HepG2 (cell line): ENCODE data around the gene GPC6.

Experiments
- KDM4B ChIP-seq: sonication (generic); formaldehyde crosslinking; IDR thresholded peaks from 2 replicates; pipeline ENCODE4 v1.4.0; 2020; ENCODE audit warnings: missing genetic modification reagents
- NFYB ChIP-seq: sonication (generic); formaldehyde crosslinking; IDR thresholded peaks from 2 replicates; pipeline ENCODE4 v1.4.0; 2020; ENCODE audit warnings: missing genetic modification reagents
- PAWR ChIP-seq: sonication (generic); formaldehyde crosslinking; IDR thresholded peaks from 2 replicates; pipeline ENCODE4 v1.4.0; 2020; ENCODE audit warnings: missing genetic modification reagents, mild to moderate bottlenecking, borderline replicate concordance
- POLR2A ChIP-seq, 2 experiments: IDR thresholded peaks; 2 replicates each; pipeline ENCODE4 v1.6.1; 2011; ENCODE audit warnings: low read depth in 2 of 2, low read length in 2 of 2, mild to moderate bottlenecking in 1 of 2, moderate library complexity in 1 of 2; ENCODE audit not compliant: insufficient read depth in 1 of 2
- REPIN1 ChIP-seq: sonication (generic); formaldehyde crosslinking; IDR thresholded peaks from 2 replicates; pipeline ENCODE4 v1.8.0; 2022; ENCODE audit warnings: missing genetic modification reagents, low read depth, mild to moderate bottlenecking, borderline replicate concordance
- TF ChIP-seq, protein P1 (sequence below): sonication (generic); formaldehyde crosslinking; IDR thresholded peaks from 2 replicates; pipeline ENCODE4 v1.4.0; 2020; ENCODE audit warnings: missing genetic modification reagents

DNA sequence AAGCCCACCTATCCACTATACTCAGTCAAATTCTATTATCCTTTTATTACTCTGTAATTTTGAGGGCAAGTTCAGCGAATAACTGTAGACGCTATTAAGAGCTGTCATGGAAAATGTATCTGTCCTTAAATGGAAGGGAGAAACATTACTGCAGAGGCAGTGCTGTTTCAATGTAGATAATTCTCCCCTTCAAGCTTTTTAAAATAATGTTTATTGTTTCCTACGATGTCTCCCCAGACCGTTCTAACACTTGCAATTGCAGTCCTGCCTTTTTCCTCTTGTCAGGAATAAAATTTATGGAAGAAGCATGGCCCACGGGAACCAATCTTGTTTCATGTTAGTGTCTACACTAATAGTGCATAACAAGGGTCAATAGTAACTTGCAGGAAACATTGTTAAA lies 159.5 kb downstream of the GPC6 start:
- TF ChIP-seq KDM4B (CRISPR knock-in tag) (no peak), PAWR (no peak), POLR2A (IDR thresholded peaks at IDR 0.05; ENCODE audit: insufficient read depth in 1 of 2, low read depth in 2 of 2, low read length in 2 of 2) (no peak), REPIN1 (no peak), NFYB (CRISPR knock-in tag) (no peak)
- TF ChIP-seq, protein P1, sequence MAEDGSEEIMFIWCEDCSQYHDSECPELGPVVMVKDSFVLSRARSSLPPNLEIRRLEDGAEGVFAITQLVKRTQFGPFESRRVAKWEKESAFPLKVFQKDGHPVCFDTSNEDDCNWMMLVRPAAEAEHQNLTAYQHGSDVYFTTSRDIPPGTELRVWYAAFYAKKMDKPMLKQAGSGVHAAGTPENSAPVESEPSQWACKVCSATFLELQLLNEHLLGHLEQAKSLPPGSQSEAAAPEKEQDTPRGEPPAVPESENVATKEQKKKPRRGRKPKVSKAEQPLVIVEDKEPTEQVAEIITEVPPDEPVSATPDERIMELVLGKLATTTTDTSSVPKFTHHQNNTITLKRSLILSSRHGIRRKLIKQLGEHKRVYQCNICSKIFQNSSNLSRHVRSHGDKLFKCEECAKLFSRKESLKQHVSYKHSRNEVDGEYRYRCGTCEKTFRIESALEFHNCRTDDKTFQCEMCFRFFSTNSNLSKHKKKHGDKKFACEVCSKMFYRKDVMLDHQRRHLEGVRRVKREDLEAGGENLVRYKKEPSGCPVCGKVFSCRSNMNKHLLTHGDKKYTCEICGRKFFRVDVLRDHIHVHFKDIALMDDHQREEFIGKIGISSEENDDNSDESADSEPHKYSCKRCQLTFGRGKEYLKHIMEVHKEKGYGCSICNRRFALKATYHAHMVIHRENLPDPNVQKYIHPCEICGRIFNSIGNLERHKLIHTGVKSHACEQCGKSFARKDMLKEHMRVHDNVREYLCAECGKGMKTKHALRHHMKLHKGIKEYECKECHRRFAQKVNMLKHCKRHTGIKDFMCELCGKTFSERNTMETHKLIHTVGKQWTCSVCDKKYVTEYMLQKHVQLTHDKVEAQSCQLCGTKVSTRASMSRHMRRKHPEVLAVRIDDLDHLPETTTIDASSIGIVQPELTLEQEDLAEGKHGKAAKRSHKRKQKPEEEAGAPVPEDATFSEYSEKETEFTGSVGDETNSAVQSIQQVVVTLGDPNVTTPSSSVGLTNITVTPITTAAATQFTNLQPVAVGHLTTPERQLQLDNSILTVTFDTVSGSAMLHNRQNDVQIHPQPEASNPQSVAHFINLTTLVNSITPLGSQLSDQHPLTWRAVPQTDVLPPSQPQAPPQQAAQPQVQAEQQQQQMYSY (CRISPR knock-in tag) = no peak
